ENCODE results near the gene IRF4. TPM values are rescaled to one million over a fixed set of nuclear protein-coding genes. Genes with fewer than 3 reads are reported as not detected.

Gene IRF4
- polyA plus RNA-seq, 4 donors: 0.14 to 0.28 (median 0.21) TPM

GRCh38 chr6:352896-353470 is 38.6 kb upstream of the IRF4 start:
- no peak for DNase-seq (ENCODE audit: low read depth in 4 of 4, low spot score in 2 of 4)

- no peak for DNase-seq (ENCODE audit: low read depth in 4 of 4, low spot score in 2 of 4)
These were observed 37.6 kb upstream of the IRF4 start for GRCh38 chr6:353642-354614.

GRCh38 chr6:354631-355280 is 36.8 kb upstream of the IRF4 start:
- no peak for DNase-seq (ENCODE audit: low read depth in 4 of 4, low spot score in 2 of 4)

- DNase-seq (ENCODE audit: low read depth in 4 of 4, low spot score in 2 of 4): no peak
These were observed 36.0 kb upstream of the IRF4 start for GRCh38 chr6:355373-356208.

DNA sequence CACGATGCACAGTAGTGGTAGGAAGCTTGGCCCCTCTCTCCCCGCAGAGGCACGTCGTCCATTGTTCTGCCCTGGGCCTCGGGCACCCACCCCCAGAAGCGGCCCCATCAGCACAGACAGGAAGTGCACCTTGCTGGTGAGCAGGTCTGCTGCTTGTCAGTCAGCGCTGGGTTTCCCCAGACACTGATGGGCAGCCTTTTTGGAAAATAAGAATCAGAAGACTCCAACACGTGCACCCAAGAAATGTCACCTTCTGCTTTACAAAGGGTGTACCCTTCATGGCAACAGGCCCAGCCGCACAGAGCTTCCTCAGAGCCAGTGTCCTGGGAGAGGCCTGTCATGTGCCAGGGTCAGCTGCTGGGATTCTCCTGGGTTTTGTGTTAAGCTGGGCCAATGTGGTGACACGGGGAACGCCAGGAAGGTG is 34.7 kb upstream of the IRF4 start:
- DNase-seq (ENCODE audit: low read depth in 4 of 4, low spot score in 2 of 4): no peak

- no peak for DNase-seq (ENCODE audit: low read depth in 4 of 4, low spot score in 2 of 4)
These were observed 34.2 kb upstream of the IRF4 start for GRCh38 chr6:357261-357790.

DNA sequence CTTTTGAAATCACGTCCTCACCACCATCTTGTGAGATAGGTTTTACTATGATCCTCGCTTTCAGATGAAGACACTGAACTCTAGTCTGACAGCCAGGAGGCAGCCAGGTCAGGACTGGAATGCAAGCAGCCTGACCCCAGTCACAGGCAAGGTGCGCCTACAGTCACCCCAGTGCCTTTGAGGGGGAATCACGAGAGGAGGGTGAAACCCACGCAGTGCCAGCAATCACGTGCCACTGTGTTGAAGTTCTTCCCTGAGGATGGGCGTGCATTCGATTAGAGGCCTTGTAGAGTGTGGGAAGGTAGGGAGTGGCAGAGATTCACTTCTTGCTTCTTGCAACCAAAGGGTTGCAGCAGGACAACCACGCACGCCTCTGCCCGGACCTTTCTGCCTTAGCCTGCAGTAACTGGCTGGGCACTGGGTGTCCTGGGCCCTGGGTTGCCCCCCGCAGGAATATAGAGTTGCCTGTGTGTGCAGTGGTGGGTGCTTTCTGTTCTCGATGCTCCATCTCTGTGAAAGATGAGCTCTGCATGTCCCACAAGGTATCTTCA is 33.7 kb upstream of the IRF4 start:
- no peak for DNase-seq (ENCODE audit: low read depth in 4 of 4, low spot score in 2 of 4)

- no peak for DNase-seq (ENCODE audit: low read depth in 4 of 4, low spot score in 2 of 4)
These were observed 33.1 kb upstream of the IRF4 start for GRCh38 chr6:358432-358831.

DNA sequence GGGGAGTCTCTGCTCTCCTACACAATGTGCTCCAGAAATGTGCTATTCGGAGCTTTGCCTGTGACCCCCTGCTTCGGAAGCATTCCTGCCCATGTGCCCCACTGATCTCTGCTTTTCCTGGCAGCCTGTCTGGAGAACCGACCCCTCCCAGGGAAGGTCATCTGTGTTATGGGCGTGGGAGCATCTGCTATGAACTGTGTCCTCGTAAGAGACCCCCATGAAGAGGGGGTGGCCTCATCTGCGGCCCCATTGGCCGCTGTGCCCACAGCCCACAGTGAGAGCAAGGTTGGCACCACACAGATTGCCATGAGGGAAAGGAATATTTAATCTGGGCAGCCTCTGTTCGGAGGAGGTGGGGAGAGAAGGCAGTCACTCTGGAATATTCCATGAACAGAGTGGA is 32.7 kb upstream of the IRF4 start:
- DNase-seq (ENCODE audit: low read depth in 4 of 4, low spot score in 2 of 4): no peak

DNA sequence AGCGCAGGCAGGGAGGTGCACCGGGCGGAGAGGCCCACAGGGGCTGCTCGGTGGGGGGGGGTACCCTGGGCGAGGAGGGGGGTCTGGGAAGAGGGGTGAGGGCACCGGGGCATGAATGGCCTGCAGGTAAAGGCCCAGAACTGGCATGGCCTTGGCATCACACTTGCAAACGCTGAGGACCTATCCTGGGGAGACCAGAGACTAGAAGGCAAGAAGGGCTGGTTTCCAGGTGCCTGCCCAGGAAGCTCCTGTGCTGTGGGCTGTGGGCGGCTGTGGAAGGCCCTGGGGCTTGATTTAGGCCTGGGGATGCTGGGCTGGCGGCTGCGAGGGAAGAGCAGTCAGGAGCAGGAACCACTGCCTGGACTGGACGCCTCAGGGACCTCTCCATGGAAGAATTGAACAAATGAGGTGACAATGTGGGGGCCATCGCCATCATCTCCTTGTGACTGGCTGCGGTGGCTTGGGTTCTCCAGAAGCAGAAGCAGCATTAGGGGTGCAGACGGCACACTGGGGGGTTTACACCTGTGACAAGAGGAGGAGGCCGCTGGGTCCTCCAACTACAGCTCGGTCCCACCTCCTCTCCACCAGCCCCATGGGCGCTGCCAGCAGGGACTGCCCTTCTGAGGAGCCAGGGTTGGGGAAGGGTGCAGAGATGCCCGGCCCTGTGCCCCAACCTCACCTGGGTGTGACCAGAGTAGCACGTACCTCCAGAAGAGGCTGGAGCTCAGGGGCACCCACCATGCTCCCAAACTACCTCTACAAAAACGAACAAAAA is 32.1 kb upstream of the IRF4 start:
- no peak for DNase-seq (ENCODE audit: low read depth in 4 of 4, low spot score in 2 of 4)

GRCh38 chr6:360349-360748 is 31.2 kb upstream of the IRF4 start:
- DNase-seq (ENCODE audit: low read depth in 4 of 4, low spot score in 2 of 4): no peak

DNA sequence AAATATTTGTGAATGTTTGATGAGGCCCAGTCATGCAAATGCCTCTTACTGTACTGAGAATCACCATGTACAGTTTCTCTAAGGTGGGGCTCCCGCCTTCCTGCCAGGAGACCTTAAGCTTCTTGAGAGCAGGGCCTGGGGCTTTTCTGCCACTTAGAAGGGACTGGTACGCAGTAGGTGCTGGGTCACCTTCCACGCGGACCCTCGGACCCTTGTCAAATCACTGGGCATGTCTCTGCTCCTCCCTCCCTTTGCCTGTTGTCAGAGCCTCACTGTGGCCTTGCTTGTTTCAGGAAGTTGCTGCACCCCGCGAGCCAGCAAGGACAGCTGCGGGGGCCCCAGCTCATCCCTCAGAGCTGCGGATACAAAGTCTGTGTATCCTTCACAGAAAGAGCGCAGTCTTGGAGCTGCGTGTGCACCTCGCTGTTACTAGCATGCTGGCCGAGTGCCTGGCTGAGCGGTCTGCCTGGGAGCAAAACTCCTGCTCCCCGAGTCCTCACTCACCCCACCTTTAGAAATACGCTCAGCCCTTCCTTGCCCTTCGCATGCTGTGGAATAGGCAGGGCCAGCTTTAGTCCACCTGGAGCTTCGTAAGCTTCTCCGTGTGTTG is 30.7 kb upstream of the IRF4 start:
- DNase-seq (ENCODE audit: low read depth in 4 of 4, low spot score in 2 of 4): no peak

- no peak for DNase-seq (ENCODE audit: low read depth in 4 of 4, low spot score in 2 of 4)
These were observed 30.0 kb upstream of the IRF4 start for GRCh38 chr6:361411-362132.

DNA sequence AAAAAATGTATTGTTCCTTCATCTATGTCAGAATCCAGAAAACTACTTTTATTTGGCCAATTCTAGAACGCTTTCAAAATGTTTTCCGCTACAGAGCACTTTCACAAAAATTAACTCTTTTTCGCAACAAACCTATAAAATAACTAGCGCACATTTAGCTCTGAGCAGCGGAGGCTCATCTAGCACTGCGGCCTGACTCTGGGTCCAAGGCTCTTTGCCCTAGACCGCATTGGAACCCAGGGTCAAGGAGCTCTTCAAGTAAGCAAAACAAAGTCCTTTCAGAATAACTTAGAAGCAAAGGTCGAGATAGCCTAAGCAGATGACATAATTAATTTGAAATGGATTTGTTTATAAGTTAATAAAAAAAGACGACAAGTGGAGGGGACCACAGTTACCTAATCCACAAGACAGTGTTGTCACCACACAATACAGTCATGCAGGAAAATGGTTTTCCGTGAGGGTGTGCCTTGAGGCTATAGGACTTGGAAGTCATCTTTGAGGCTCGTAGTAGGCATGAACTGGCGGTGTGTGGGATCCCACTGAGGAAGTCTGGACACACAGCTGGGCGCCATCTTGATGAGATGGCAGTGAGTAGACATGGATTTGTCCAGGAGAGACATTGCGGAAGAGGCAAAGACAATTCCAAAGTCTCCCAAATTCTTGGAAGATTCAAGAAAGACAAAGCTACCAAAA is 29.2 kb upstream of the IRF4 start:
- DNase-seq (ENCODE audit: low read depth in 4 of 4, low spot score in 2 of 4): no peak

- DNase-seq (ENCODE audit: low read depth in 4 of 4, low spot score in 2 of 4): no peak
These were observed 28.7 kb upstream of the IRF4 start for GRCh38 chr6:362924-363249.

DNA sequence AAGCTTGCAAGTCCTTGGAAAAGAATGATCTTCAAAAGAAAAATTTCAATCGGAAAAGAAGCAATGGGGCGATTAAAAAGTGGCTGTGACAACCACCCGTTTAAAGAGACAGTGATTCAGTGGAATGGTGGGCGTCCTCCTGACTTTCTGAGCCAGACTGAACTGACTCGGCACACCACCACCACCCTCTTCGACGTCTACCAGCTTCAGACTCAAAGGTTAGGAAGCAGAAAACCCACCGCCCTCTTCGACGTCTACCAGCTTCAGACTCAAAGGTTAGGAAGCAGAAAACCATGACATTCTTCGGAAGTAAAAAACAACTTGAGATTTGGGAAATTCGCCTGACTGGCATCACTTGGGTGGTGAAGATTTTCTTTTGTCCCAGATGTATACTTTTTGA is 28.3 kb upstream of the IRF4 start:
- no peak for DNase-seq (ENCODE audit: low read depth in 4 of 4, low spot score in 2 of 4)

GRCh38 chr6:363909-364308 is 27.6 kb upstream of the IRF4 start:
- DNase-seq (ENCODE audit: low read depth in 4 of 4, low spot score in 2 of 4): no peak

All from left renal cortex interstitium (tissue), 4 donors.